SK-N-SH treated with all-trans-retinoic acid at 6 μM for 48 hours (cell line): ENCODE measurements around the gene RAPGEF4.

ENCODE experiments used
- CSDC2 ChIP-seq: fragments of 250-450 bp; sonication (Bioruptor Pico); IDR thresholded peaks from 2 replicates; pipeline ENCODE4 v1.5.0; 2020; ENCODE audit warnings: mild to moderate bottlenecking, moderate library complexity
- ISL1 ChIP-seq: fragments of 250-450 bp; sonication (Bioruptor Pico); IDR thresholded peaks from 2 replicates; pipeline ENCODE4 v2.1.2; 2022; ENCODE audit warnings: mild to moderate bottlenecking, moderate library complexity
- PPARA ChIP-seq: fragments of 250-450 bp; sonication (Bioruptor Pico); IDR thresholded peaks from 2 replicates; pipeline ENCODE4 v1.5.0; 2020; ENCODE audit warnings: mild to moderate bottlenecking, borderline replicate concordance
- RARB ChIP-seq: fragments of 250-450 bp; sonication (Bioruptor Pico); IDR thresholded peaks from 2 replicates; pipeline ENCODE4 v1.8.0; 2021; ENCODE audit warnings: mild to moderate bottlenecking, moderate library complexity
- SNAI2 ChIP-seq: fragments of 250-450 bp; sonication (Bioruptor Pico); IDR thresholded peaks from 2 replicates; pipeline ENCODE4 v1.5.0; 2020; ENCODE audit warnings: mild to moderate bottlenecking, moderate library complexity
- ZC3H10 ChIP-seq: fragments of 250-450 bp; sonication (Bioruptor Pico); IDR thresholded peaks from 2 replicates; pipeline ENCODE4 v1.5.1; 2021; ENCODE audit warnings: mild to moderate bottlenecking, moderate library complexity
- ZFP3 ChIP-seq: fragments of 250-450 bp; sonication (Bioruptor Pico); IDR thresholded peaks from 2 replicates; pipeline ENCODE4 v1.5.0; 2020; ENCODE audit warnings: mild to moderate bottlenecking, moderate library complexity
- ZFP30 ChIP-seq: fragments of 450-650 bp; formaldehyde crosslinking; IDR thresholded peaks from 2 replicates; pipeline ENCODE4 v1.5.0; 2022; ENCODE audit warnings: mild to moderate bottlenecking, moderate library complexity
- TF ChIP-seq, protein P1 (sequence below): fragments of 250-450 bp; sonication (Bioruptor Pico); IDR thresholded peaks from 2 replicates; pipeline ENCODE4 v1.5.0; 2020; ENCODE audit warnings: mild to moderate bottlenecking, moderate library complexity
- TF ChIP-seq, protein P2 (sequence below): fragments of 250-450 bp; sonication (Bioruptor Pico); IDR thresholded peaks from 2 replicates; pipeline ENCODE4 v1.8.0; 2020; ENCODE audit warnings: mild to moderate bottlenecking, moderate library complexity, borderline replicate concordance

DNA sequence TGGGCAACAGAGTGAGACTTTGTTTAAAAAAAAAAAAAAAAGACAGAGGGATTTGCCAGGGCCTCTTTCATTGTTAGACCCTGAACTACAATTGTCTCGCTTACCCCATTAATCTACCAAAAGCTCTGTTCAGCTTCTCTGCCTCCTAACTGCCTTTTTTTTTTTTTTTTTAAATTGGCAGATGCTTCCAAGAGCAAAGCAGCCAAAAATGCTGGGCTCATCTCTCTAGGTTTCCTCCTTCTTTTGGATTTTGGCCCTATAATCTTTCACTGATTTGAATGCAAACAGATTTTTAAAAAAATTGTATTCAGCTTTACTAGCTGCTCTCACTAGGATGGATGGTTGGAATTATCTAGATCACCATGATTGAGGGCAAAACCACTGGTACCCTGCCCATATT lies 33.2 kb upstream of the RAPGEF4 start:
- no peak for TF ChIP-seq ISL1 (CRISPR knock-in tag)
- TF ChIP-seq, protein P1, sequence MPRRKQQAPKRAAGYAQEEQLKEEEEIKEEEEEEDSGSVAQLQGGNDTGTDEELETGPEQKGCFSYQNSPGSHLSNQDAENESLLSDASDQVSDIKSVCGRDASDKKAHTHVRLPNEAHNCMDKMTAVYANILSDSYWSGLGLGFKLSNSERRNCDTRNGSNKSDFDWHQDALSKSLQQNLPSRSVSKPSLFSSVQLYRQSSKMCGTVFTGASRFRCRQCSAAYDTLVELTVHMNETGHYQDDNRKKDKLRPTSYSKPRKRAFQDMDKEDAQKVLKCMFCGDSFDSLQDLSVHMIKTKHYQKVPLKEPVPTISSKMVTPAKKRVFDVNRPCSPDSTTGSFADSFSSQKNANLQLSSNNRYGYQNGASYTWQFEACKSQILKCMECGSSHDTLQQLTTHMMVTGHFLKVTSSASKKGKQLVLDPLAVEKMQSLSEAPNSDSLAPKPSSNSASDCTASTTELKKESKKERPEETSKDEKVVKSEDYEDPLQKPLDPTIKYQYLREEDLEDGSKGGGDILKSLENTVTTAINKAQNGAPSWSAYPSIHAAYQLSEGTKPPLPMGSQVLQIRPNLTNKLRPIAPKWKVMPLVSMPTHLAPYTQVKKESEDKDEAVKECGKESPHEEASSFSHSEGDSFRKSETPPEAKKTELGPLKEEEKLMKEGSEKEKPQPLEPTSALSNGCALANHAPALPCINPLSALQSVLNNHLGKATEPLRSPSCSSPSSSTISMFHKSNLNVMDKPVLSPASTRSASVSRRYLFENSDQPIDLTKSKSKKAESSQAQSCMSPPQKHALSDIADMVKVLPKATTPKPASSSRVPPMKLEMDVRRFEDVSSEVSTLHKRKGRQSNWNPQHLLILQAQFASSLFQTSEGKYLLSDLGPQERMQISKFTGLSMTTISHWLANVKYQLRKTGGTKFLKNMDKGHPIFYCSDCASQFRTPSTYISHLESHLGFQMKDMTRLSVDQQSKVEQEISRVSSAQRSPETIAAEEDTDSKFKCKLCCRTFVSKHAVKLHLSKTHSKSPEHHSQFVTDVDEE (CRISPR knock-in tag), result no peak
- no peak for TF ChIP-seq RARB
- TF ChIP-seq ZFP30, result no peak
- TF ChIP-seq PPARA (CRISPR knock-in tag), result no peak
- TF ChIP-seq, protein P2, sequence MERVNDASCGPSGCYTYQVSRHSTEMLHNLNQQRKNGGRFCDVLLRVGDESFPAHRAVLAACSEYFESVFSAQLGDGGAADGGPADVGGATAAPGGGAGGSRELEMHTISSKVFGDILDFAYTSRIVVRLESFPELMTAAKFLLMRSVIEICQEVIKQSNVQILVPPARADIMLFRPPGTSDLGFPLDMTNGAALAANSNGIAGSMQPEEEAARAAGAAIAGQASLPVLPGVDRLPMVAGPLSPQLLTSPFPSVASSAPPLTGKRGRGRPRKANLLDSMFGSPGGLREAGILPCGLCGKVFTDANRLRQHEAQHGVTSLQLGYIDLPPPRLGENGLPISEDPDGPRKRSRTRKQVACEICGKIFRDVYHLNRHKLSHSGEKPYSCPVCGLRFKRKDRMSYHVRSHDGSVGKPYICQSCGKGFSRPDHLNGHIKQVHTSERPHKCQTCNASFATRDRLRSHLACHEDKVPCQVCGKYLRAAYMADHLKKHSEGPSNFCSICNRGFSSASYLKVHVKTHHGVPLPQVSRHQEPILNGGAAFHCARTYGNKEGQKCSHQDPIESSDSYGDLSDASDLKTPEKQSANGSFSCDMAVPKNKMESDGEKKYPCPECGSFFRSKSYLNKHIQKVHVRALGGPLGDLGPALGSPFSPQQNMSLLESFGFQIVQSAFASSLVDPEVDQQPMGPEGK (CRISPR knock-in tag), result no peak
- TF ChIP-seq SNAI2 (CRISPR knock-in tag), result no peak
- TF ChIP-seq ZFP3, result no peak
- TF ChIP-seq ZC3H10 (CRISPR knock-in tag), result no peak
- no peak for TF ChIP-seq CSDC2 (CRISPR knock-in tag)
